Astrocyte (in vitro differentiated cells and primary cell): Measurements from ENCODE around the gene UFSP1. TPM values are rescaled to one million over a fixed set of nuclear protein-coding genes. Genes with fewer than 3 reads are reported as not detected.
A peak's percentile ranks its signal among the peaks of the same experiment; 100 is the strongest.

Experiments
- DNase-seq: peaks from one replicate; pipeline ENCODE4 v3.0.0-alpha.2; 2010; ENCODE audit warnings: low read depth
- FAIRE-seq: peaks from 2 replicates; lab custom pipeline; 2011; peaks lifted over from hg19 to GRCh38; lab: Jason Lieb, UNC
- H2AFZ ChIP-seq: 2 replicates; pipeline ENCODE4 v1.6.0; 2012; ENCODE audit warnings: low read depth, low read length, inconsistent platforms
- H3K27ac ChIP-seq: 2 replicates; pipeline ENCODE4 v1.5.1; 2011; ENCODE audit warnings: low read depth, low read length, inconsistent platforms
- H3K27me3 ChIP-seq: 2 replicates; pipeline ENCODE4 v1.6.0; 2011; ENCODE audit warnings: low read length, inconsistent platforms; ENCODE audit not compliant: insufficient read depth
- H3K36me3 ChIP-seq: 2 replicates; pipeline ENCODE4 v1.5.1; 2011; ENCODE audit warnings: low read length, inconsistent platforms; ENCODE audit not compliant: insufficient read depth
- H3K4me1 ChIP-seq: 2 replicates; pipeline ENCODE4 v1.5.1; 2011; ENCODE audit warnings: low read length, inconsistent platforms; ENCODE audit not compliant: insufficient read depth
- H3K4me2 ChIP-seq: 2 replicates; pipeline ENCODE4 v1.6.0; 2012; ENCODE audit warnings: low read length, inconsistent platforms
- H3K4me3 ChIP-seq: 2 replicates; pipeline ENCODE4 v1.5.1; 2011; ENCODE audit warnings: low read depth, mild to moderate bottlenecking, low read length, inconsistent platforms; ENCODE audit not compliant: insufficient read depth
- H3K79me2 ChIP-seq: 2 replicates; pipeline ENCODE4 v1.6.0; 2012; ENCODE audit warnings: mild to moderate bottlenecking, low read length, inconsistent platforms; ENCODE audit not compliant: insufficient read depth
- H3K9ac ChIP-seq: 2 replicates; pipeline ENCODE4 v1.6.0; 2012; ENCODE audit warnings: mild to moderate bottlenecking, low read length, inconsistent platforms
- H3K9me3 ChIP-seq: 2 replicates; pipeline ENCODE4 v1.5.1; 2012; ENCODE audit warnings: low read depth, mild to moderate bottlenecking, low read length, inconsistent platforms; ENCODE audit not compliant: insufficient read depth
- H4K20me1 ChIP-seq: 2 replicates; pipeline ENCODE4 v1.6.0; 2012; ENCODE audit warnings: low read length, inconsistent platforms; ENCODE audit not compliant: insufficient read depth
- H3K27ac Mint-ChIP-seq: one replicate; pipeline ENCODE4 v1.8.0; 2021; ENCODE audit warnings: mild to moderate bottlenecking, mixed read lengths; ENCODE audit not compliant: unreplicated experiment
- H3K27me3 Mint-ChIP-seq: one replicate; pipeline ENCODE4 v1.8.0; 2021; ENCODE audit warnings: low read depth, mixed read lengths; ENCODE audit not compliant: unreplicated experiment
- H3K36me3 Mint-ChIP-seq: one replicate; pipeline ENCODE4 v1.8.0; 2021; ENCODE audit warnings: low read depth, mixed read lengths; ENCODE audit not compliant: unreplicated experiment
- H3K4me1 Mint-ChIP-seq: one replicate; pipeline ENCODE4 v1.8.0; 2021; ENCODE audit warnings: low read depth, mixed read lengths; ENCODE audit not compliant: unreplicated experiment
- H3K4me3 Mint-ChIP-seq: one replicate; pipeline ENCODE4 v1.8.0; 2021; ENCODE audit warnings: mild to moderate bottlenecking, moderate library complexity, mixed read lengths; ENCODE audit not compliant: unreplicated experiment
- H3K9me3 Mint-ChIP-seq: one replicate; pipeline ENCODE4 v1.8.0; 2021; ENCODE audit warnings: mild to moderate bottlenecking, mixed read lengths; ENCODE audit not compliant: unreplicated experiment
- EZH2 ChIP-seq: IDR thresholded peaks from 2 replicates; pipeline ENCODE4 v1.6.1; 2012; ENCODE audit warnings: mild to moderate bottlenecking, low read length, inconsistent platforms; ENCODE audit not compliant: insufficient read depth
- total RNA-seq: library from RNA; stranded (reverse); gene quantifications from 2 replicates; pipeline ENCODE4 v1.2.1, GENCODE V29; 2021
- TF ChIP-seq, protein P1 (sequence below): IDR thresholded peaks from 2 replicates; pipeline ENCODE4 v1.5.1; 2011; ENCODE audit warnings: low read depth, mild to moderate bottlenecking, inconsistent platforms, low read length, moderate library complexity; ENCODE audit not compliant: insufficient read depth

UFSP1 gene
- total RNA-seq, 1 donor from 2014 or later, result 2.7 TPM

DNA sequence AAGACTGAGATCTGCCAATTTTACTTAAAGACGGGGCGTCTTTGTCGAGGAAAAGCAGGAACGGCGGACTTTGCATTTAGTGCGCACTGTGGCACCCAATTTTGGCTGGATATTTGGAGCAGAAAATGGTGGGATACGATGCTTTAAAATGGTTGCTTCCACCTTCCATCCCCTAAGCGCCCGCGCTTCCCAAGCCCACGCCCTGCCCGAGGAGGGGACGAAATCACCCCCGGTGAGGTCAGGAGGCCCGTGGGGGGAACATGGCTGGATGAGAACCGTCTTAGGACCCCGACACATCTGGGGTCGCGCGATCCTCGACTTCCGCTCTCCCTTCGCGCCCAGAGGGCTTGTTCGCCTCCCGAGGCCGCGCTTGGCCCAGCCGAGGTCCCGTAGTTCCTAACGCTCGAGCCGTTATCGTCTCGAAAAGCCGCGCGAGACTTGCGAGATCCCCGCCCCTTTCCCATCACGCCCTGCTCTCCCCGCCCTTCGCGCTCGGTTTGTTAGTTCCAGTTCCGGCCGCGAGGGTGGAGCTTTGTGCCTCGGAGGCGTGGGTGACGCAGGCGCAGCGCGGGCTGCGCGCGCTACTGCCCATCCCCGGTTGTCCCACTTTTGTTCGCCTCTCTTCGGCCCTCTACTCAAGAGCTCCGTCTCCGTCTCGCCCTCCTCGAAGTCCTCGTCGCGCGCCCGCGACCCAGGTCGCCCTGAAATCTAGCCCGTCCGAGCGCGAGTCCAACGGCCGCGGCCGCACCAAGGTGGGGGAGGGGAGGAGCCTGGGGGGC is 14.7 kb downstream of the UFSP1 start, which contains the start of gene SRRT:
TSS of gene SRRT (plus strand) at position 527 of the 779 bp plus-strand sequence. CDS start 488 bp downstream, outside the sequence.
- H3K27ac ChIP-seq, result peak within 1 kb of the TSS; percentile 94
- no peaks in the 10 kb centered on the region for H3K9me3 ChIP-seq
- peaks cover 42% of the 10 kb centered on the region for H3K36me3 ChIP-seq
- peak; percentile 91 for DNase-seq
- Mint-ChIP-seq H3K4me1 (peaks cover 11% of the 10 kb centered on the region), H3K4me3 (peak within 1 kb of the TSS; percentile 95), H3K9me3 (peaks cover under 1% of the 10 kb centered on the region), H3K27ac (peak within 1 kb of the TSS; percentile 95), H3K36me3 (peaks cover 24% of the 10 kb centered on the region), H3K27me3 (no peaks in the 10 kb centered on the region)
- peak within 1 kb of the TSS; percentile 94 for H3K4me3 ChIP-seq
- no peaks in the 10 kb centered on the region for H3K27me3 ChIP-seq
- no peak for FAIRE-seq
- peak within 1 kb of the TSS; percentile 85 for H2AFZ ChIP-seq
- H3K9ac ChIP-seq, result peak within 1 kb of the TSS; percentile 98
- peaks cover 52% of the 10 kb centered on the region for H4K20me1 ChIP-seq
- H3K79me2 ChIP-seq, result peaks cover 81% of the 10 kb centered on the region
- peak within 1 kb of the TSS; percentile 96 for H3K4me2 ChIP-seq
- H3K4me1 ChIP-seq, result peaks cover 16% of the 10 kb centered on the region
- TF ChIP-seq, protein P1, sequence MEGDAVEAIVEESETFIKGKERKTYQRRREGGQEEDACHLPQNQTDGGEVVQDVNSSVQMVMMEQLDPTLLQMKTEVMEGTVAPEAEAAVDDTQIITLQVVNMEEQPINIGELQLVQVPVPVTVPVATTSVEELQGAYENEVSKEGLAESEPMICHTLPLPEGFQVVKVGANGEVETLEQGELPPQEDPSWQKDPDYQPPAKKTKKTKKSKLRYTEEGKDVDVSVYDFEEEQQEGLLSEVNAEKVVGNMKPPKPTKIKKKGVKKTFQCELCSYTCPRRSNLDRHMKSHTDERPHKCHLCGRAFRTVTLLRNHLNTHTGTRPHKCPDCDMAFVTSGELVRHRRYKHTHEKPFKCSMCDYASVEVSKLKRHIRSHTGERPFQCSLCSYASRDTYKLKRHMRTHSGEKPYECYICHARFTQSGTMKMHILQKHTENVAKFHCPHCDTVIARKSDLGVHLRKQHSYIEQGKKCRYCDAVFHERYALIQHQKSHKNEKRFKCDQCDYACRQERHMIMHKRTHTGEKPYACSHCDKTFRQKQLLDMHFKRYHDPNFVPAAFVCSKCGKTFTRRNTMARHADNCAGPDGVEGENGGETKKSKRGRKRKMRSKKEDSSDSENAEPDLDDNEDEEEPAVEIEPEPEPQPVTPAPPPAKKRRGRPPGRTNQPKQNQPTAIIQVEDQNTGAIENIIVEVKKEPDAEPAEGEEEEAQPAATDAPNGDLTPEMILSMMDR, result no peak
- no peak for TF ChIP-seq EZH2

DNA sequence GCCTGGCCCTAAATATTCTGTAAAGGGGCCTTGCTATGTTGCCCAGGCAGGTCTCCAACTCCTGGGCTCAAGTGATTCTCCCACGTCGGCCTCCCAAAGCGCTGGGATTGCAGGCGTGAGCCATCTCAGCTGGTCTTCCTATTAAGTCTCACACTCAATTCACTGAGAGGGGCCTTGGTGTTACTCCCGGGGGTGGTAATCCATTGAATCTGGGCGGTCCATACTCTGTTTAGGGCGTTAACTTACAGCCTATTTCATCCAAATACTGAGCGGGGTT is 15.3 kb downstream of the UFSP1 start:
- no peak for DNase-seq
- Histone ChIP-seq H3K27ac (peak overlapping the region; percentile 94), H3K9ac (peak overlapping the region; percentile 98), H2AFZ (peak overlapping the region; percentile 85), H3K79me2 (peaks cover 79% of the 10 kb centered on the region), H3K4me1 (peaks cover 17% of the 10 kb centered on the region), H3K4me2 (peak overlapping the region; percentile 96), H4K20me1 (peaks cover 47% of the 10 kb centered on the region), H3K27me3 (no peaks in the 10 kb centered on the region), H3K9me3 (no peaks in the 10 kb centered on the region), H3K4me3 (peak overlapping the region; percentile 94), H3K36me3 (peaks cover 40% of the 10 kb centered on the region)
- H3K36me3 Mint-ChIP-seq, result peaks cover 21% of the 10 kb centered on the region
- no peaks in the 10 kb centered on the region for H3K9me3 Mint-ChIP-seq
- TF ChIP-seq EZH2, result no peak
- TF ChIP-seq, protein P1, result no peak
- H3K4me1 Mint-ChIP-seq, result peaks cover 11% of the 10 kb centered on the region
- peak overlapping the region; percentile 95 for H3K4me3 Mint-ChIP-seq
- FAIRE-seq, result no peak
- peak overlapping the region; percentile 95 for H3K27ac Mint-ChIP-seq
- no peaks in the 10 kb centered on the region for H3K27me3 Mint-ChIP-seq
